ENCODE measurements around the gene BLOC1S5. TPM values are rescaled to one million over a fixed set of nuclear protein-coding genes. Genes with fewer than 3 reads are reported as not detected.

BLOC1S5 gene
- total RNA-seq, 2 experiments from 2014 or later: 21.5 to 21.6 TPM

GRCh38 chr6:7978736-7979135 is 85.5 kb downstream of the BLOC1S5 start:
- ChIA-PET POLR2A (no interaction called here), CTCF (no interaction called here)
- H3K27me3 Mint-ChIP-seq (ENCODE audit: low read depth): peaks cover 20% of the 10 kb centered on the region
- no peak overlapping the region for H3K4me3 Mint-ChIP-seq
- DNase-seq (no peak), ATAC-seq (no peak)
- no peaks in the 10 kb centered on the region for H3K9me3 Mint-ChIP-seq (ENCODE audit: insufficient read depth)
- H3K36me3 Mint-ChIP-seq (ENCODE audit: low read depth): no peaks in the 10 kb centered on the region
- peaks cover 7% of the 10 kb centered on the region for H3K4me1 Mint-ChIP-seq (ENCODE audit: low read depth)
- H3K27ac Mint-ChIP-seq: no peak overlapping the region

GRCh38 chr6:7976485-7977056 is 87.6 kb downstream of the BLOC1S5 start:
- H3K4me3 Mint-ChIP-seq: no peak overlapping the region
- ATAC-seq: no peak
- ChIA-PET POLR2A (no interaction called here), CTCF (no interaction called here)
- no peak for DNase-seq
- H3K4me1 Mint-ChIP-seq (ENCODE audit: low read depth): peaks cover 7% of the 10 kb centered on the region
- no peaks in the 10 kb centered on the region for H3K36me3 Mint-ChIP-seq (ENCODE audit: low read depth)
- no peak overlapping the region for H3K27ac Mint-ChIP-seq
- peaks cover 20% of the 10 kb centered on the region for H3K27me3 Mint-ChIP-seq (ENCODE audit: low read depth)
- H3K9me3 Mint-ChIP-seq (ENCODE audit: insufficient read depth): no peaks in the 10 kb centered on the region

- no peaks in the 10 kb centered on the region for H3K36me3 Mint-ChIP-seq (ENCODE audit: low read depth)
Measured at GRCh38 chr6:7975764-7976146, 88.4 kb downstream of the BLOC1S5 start.

DNA sequence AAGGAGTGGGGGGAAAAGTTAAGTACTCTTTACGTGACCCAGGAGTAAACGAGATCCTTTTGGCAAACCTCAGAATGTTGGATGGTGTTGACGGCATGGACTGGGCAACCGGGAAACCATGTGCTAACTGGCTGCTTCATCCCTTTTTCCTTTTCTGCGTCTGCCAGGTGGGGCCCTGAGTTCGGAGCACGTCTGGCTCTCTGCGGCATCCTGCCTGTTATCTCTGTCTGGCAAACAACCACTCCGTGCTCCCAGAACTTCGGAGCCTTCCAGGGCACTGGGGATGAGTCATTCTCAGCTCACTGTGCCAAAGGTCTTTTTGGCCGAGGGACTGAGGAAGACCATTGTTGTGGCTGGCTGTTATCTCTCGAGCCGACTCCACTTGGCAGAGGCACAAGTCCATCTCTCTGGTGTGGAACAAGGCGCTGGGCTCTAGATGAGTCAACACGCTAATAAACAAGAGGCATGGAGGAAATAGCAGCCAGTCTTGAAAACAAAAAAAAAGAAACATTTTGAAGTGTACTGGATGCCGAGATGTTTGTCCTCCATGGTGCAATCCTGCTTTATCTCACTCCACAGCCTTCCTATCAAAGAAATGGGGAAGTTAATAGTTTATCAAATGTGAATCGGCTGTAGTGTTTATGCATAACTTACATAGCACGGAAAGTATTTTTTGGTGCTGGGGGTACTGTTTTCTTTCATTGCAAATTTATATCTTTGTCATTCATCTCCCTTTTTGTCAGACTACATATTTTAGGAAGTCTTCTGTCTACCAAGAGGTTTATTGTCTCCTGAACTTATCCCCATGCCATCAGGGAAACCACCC is 89.0 kb downstream of the BLOC1S5 start:
- Mint-ChIP-seq H3K9me3 (ENCODE audit: insufficient read depth) (peaks cover 7% of the 10 kb centered on the region), H3K27me3 (ENCODE audit: low read depth) (peaks cover 20% of the 10 kb centered on the region), H3K4me1 (ENCODE audit: low read depth) (peaks cover 7% of the 10 kb centered on the region), H3K27ac (no peak overlapping the region), H3K36me3 (ENCODE audit: low read depth) (no peaks in the 10 kb centered on the region), H3K4me3 (no peak overlapping the region)
- POLR2A ChIA-PET: no interaction called here
- no peak for ATAC-seq
- CTCF ChIA-PET: no interaction called here
- no peak for DNase-seq

More at GRCh38 chr6:7975764-7976146, 88.4 kb downstream of the BLOC1S5 start:
- ATAC-seq (no peak), DNase-seq (no peak)
- Mint-ChIP-seq H3K9me3 (ENCODE audit: insufficient read depth) (peaks cover 3% of the 10 kb centered on the region), H3K4me3 (no peak overlapping the region), H3K27ac (no peak overlapping the region), H3K27me3 (ENCODE audit: low read depth) (peaks cover 20% of the 10 kb centered on the region), H3K4me1 (ENCODE audit: low read depth) (peaks cover 7% of the 10 kb centered on the region)
- CTCF ChIA-PET: no interaction called here
- POLR2A ChIA-PET: no interaction called here

GRCh38 chr6:7974565-7974937 is 89.6 kb downstream of the BLOC1S5 start:
- Mint-ChIP-seq H3K36me3 (ENCODE audit: low read depth) (no peaks in the 10 kb centered on the region), H3K9me3 (ENCODE audit: insufficient read depth) (peaks cover 7% of the 10 kb centered on the region), H3K4me1 (ENCODE audit: low read depth) (peaks cover 7% of the 10 kb centered on the region), H3K27me3 (ENCODE audit: low read depth) (peaks cover 20% of the 10 kb centered on the region), H3K27ac (no peak overlapping the region), H3K4me3 (no peak overlapping the region)
- ATAC-seq (no peak), DNase-seq (no peak)
- POLR2A ChIA-PET: interaction anchor here (0.7 kb wide), 1 partner anchor 72 kb away, joined by 5 read pairs; no protein-coding TSS in a partner anchor
- CTCF ChIA-PET: no interaction called here

DNA sequence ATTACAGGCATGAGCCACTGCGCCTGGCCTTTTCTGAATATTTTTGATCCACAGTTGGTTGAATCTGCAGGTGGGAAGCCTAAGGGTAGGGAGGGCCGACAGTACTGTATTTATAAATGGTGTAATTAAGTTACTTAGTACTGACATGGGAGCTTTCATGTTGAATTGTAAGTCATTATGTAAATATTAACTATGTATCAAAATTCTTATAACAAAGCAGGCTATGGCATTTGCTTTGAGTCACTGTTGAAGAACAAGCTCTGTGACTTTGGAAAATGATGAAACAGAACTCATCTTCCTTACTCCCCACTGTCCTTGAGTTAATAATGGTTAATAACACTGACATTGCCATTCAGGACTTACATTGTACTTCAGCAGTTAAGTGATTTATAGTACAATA is 90.6 kb downstream of the BLOC1S5 start:
- CTCF ChIA-PET: no interaction called here
- ATAC-seq (no peak), DNase-seq (no peak)

GRCh38 chr6:7971499-7971898 is 92.7 kb downstream of the BLOC1S5 start:
- H3K9me3 Mint-ChIP-seq (ENCODE audit: insufficient read depth): peaks cover 10% of the 10 kb centered on the region
- H3K27ac Mint-ChIP-seq: no peak overlapping the region
- CTCF ChIA-PET: no interaction called here
- no peaks in the 10 kb centered on the region for H3K36me3 Mint-ChIP-seq (ENCODE audit: low read depth)
- ATAC-seq: no peak
- peaks cover 15% of the 10 kb centered on the region for H3K27me3 Mint-ChIP-seq (ENCODE audit: low read depth)
- no peak overlapping the region for H3K4me3 Mint-ChIP-seq
- H3K4me1 Mint-ChIP-seq (ENCODE audit: low read depth): peaks cover 7% of the 10 kb centered on the region
- POLR2A ChIA-PET: no interaction called here
- DNase-seq: no peak

More for the DNA sequence above, 90.6 kb downstream of the BLOC1S5 start:
- POLR2A ChIA-PET: no interaction called here
- Mint-ChIP-seq H3K4me3 (no peak overlapping the region), H3K27me3 (ENCODE audit: low read depth) (peaks cover 20% of the 10 kb centered on the region), H3K4me1 (ENCODE audit: low read depth) (peaks cover 7% of the 10 kb centered on the region), H3K9me3 (ENCODE audit: insufficient read depth) (peaks cover 10% of the 10 kb centered on the region), H3K36me3 (ENCODE audit: low read depth) (no peaks in the 10 kb centered on the region), H3K27ac (no peak overlapping the region)

- POLR2A ChIA-PET: no interaction called here
- no peaks in the 10 kb centered on the region for H3K36me3 Mint-ChIP-seq (ENCODE audit: low read depth)
- H3K9me3 Mint-ChIP-seq (ENCODE audit: insufficient read depth): peaks cover 10% of the 10 kb centered on the region
- ATAC-seq (no peak), DNase-seq (no peak)
- H3K4me1 Mint-ChIP-seq (ENCODE audit: low read depth): peaks cover 7% of the 10 kb centered on the region
- CTCF ChIA-PET: no interaction called here
- H3K27ac Mint-ChIP-seq: no peak overlapping the region
- peaks cover 10% of the 10 kb centered on the region for H3K27me3 Mint-ChIP-seq (ENCODE audit: low read depth)
- no peak overlapping the region for H3K4me3 Mint-ChIP-seq
Measured at GRCh38 chr6:7970616-7971015, 93.6 kb downstream of the BLOC1S5 start.

Other genes starting within 250 kb of the BLOC1S5 start
- gene TXNDC5, start 153.6 kb downstream of the BLOC1S5 start, total RNA-seq: 10 to 100 TPM; 35.0 to 36.9 TPM
- gene EEF1E1, start 38.2 kb upstream of the BLOC1S5 start, total RNA-seq: 10 to 100 TPM; 42.2 to 44.2 TPM

Measured in activated CD8-positive, alpha-beta T cell treated with anti-CD3 and anti-CD28 coated beads, Interleukin-2, amount 10 ng/mL, durations not matched to agents 7 days and 5 days (primary cell).